ENCODE data around the gene LURAP1L.
"Not testable (repeated sequence)": the region's sequence is repeated elsewhere in the genome, so short reads cannot be mapped to it uniquely, and the experiment has no call there.

LURAP1L gene

DNA sequence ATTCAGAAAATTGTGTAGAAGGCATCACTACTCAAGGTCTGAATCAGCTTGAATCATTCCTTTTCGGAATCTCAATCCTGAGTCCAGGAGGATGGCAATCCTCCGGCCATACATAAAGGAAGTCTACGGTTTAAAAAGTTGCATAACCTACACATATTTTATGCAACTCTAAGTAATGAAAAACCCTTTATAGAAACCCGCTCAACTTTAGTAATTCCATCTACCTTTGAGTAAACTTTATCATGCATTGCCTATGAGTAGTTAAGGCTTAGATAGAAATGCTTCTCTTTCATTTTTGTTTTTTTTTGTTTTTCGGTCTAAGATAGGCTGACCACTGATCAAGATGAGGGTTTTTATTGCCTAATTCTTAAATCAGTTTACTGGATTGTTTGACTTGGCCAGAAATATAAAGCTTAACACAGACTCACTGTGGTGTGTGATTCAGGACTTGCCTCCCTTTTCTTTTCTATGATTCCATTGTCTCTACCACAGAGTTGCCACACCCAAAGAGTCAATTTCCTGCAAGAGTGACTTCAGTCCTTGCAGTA lies 85.0 kb downstream of the LURAP1L start:
- Histone ChIP-seq H3K9ac (ENCODE audit: low read length in 2 of 2) (no peak overlapping the region), H3K27ac (ENCODE audit: low read length) (no peak overlapping the region), H3K9me3 (ENCODE audit: control insufficient read depth in 2 of 2, low read length in 2 of 2) (no peaks in the 10 kb centered on the region), H3K27me3 (ENCODE audit: control insufficient read depth in 1 of 2, insufficient read depth in 2 of 2, low read length in 2 of 2) (no peaks in the 10 kb centered on the region), H3K4me3 (ENCODE audit: low read length in 2 of 2) (no peak overlapping the region), H3K36me3 (ENCODE audit: control insufficient read depth in 2 of 2, insufficient read depth in 2 of 2, low read length in 2 of 2) (no peaks in the 10 kb centered on the region), H3K4me1 (ENCODE audit: control insufficient read depth, insufficient read depth, low read length) (no peaks in the 10 kb centered on the region)

DNA sequence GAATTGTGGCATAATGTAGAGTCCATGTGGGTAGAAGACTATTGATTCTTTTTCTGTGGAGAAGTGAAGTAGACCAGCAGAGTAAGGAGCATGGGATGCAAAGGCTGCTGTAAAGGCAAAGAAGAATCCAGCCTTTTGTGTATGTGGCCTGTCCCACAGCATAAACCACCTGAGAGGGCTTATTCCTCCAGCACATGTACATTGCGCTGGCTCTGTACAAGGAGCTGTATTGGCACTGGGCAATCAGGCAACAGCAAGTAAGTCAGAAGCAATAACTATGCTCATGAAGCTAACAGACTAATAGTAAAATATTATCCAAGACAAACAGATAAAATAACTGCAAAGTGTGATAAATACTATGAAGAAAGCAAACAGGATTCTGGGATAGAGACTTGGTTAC lies 86.2 kb downstream of the LURAP1L start:
- Histone ChIP-seq H3K9ac (ENCODE audit: low read length in 2 of 2) (no peak overlapping the region), H3K27ac (ENCODE audit: low read length) (no peak overlapping the region), H3K4me3 (ENCODE audit: low read length in 2 of 2) (no peak overlapping the region), H3K36me3 (ENCODE audit: control insufficient read depth in 2 of 2, insufficient read depth in 2 of 2, low read length in 2 of 2) (no peaks in the 10 kb centered on the region), H3K4me1 (ENCODE audit: control insufficient read depth, insufficient read depth, low read length) (no peaks in the 10 kb centered on the region), H3K9me3 (ENCODE audit: control insufficient read depth in 2 of 2, low read length in 2 of 2) (no peaks in the 10 kb centered on the region), H3K27me3 (ENCODE audit: control insufficient read depth in 1 of 2, insufficient read depth in 2 of 2, low read length in 2 of 2) (no peaks in the 10 kb centered on the region)

DNA sequence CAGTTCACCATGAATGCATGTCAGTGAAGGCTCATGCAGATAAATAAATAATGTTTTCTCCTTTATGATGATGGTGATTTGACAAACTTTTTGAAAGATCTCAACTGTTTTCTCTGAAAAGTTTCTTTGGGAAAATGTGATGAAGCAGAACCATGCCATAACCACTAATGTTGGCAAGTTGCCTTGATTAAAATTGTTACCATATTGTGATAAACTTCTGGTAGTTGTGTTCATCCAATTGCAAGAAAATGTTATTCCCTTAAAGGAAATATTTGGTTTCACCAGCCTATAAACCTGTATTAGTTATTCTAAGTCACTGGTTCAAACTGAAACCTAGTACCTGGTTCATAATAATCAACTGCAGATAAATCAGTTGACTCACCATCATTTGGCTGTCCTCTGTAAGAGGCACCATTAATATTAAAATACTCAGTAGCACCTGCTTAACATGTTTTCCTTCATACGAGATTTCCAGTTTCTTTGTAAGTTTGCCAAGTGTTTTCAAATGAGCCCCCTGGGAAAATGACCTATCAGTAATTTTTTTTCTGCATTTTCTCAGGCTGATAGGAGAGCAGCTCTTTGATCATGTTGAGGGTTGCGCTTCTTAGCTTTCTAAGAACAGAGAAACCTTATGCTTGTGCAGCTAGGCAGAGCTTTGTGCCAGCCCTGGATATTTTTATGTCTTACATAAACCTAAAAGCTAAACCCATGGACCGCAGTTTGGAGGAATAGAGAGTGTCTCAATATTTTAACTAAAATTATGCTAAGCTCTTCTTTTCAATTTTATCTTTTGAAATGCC lies 88.0 kb downstream of the LURAP1L start:
- Histone ChIP-seq H3K36me3 (ENCODE audit: control insufficient read depth in 2 of 2, insufficient read depth in 2 of 2, low read length in 2 of 2) (no peaks in the 10 kb centered on the region), H3K4me1 (ENCODE audit: control insufficient read depth, insufficient read depth, low read length) (no peaks in the 10 kb centered on the region), H3K9me3 (ENCODE audit: control insufficient read depth in 2 of 2, low read length in 2 of 2) (no peaks in the 10 kb centered on the region), H3K27ac (ENCODE audit: low read length) (no peak overlapping the region), H3K9ac (ENCODE audit: low read length in 2 of 2) (no peak overlapping the region), H3K4me3 (ENCODE audit: low read length in 2 of 2) (no peak overlapping the region), H3K27me3 (ENCODE audit: control insufficient read depth in 1 of 2, insufficient read depth in 2 of 2, low read length in 2 of 2) (no peaks in the 10 kb centered on the region)

DNA sequence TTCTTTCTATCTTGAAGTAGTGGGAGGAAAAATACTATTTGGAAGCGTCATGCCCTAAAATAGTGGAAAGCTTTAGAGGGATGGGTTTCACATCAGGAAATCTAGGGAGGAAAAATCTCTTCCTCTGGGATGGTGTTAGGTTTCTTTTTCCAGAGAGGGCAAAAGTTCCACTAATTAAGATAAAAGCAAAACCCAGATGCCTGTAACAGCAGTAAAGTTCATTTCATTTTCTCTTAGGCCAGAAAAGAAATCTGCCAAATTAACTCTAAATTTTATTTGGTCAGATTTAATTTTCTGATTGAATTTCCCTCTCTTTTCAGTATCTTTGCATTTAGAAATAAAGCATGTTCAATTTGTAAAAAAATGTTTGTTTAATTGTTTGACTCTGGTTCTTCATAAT lies 88.8 kb downstream of the LURAP1L start:
- H3K4me3 ChIP-seq (ENCODE audit: low read length in 2 of 2), result no peak overlapping the region
- H3K9ac ChIP-seq (ENCODE audit: low read length in 2 of 2), result no peak overlapping the region
- H3K27ac ChIP-seq (ENCODE audit: low read length), result no peak overlapping the region
- H3K27me3 ChIP-seq (ENCODE audit: control insufficient read depth in 1 of 2, insufficient read depth in 2 of 2, low read length in 2 of 2), result no peaks in the 10 kb centered on the region
- no peaks in the 10 kb centered on the region for H3K36me3 ChIP-seq (ENCODE audit: control insufficient read depth in 2 of 2, insufficient read depth in 2 of 2, low read length in 2 of 2)
- no peaks in the 10 kb centered on the region for H3K9me3 ChIP-seq (ENCODE audit: control insufficient read depth in 2 of 2, low read length in 2 of 2)
- H3K4me1 ChIP-seq (ENCODE audit: control insufficient read depth, insufficient read depth, low read length), result no peaks in the 10 kb centered on the region

DNA sequence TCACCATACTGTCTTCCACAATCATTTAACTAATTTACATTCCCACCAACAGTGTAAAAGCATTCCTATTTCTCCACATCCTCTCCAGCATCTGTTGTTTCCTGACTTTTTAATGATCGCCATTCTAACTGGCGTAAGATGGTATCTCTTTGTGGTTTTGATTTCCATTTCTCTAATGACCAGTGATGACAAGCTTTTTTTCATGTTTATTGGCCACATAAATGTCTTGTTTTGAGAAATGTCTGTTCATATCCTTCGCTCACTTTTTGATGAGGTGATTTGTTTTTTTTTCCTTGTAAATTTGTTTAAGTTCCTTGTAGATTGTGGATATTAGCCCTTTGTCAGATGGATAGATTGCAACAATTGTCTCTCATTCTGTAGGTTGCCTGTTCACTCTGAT lies 90.6 kb downstream of the LURAP1L start:
- H3K9ac ChIP-seq (ENCODE audit: low read length in 2 of 2); H3K36me3 ChIP-seq (ENCODE audit: control insufficient read depth in 2 of 2, insufficient read depth in 2 of 2, low read length in 2 of 2); H3K27me3 ChIP-seq (ENCODE audit: control insufficient read depth in 1 of 2, insufficient read depth in 2 of 2, low read length in 2 of 2); H3K9me3 ChIP-seq (ENCODE audit: control insufficient read depth in 2 of 2, low read length in 2 of 2); H3K27ac ChIP-seq (ENCODE audit: low read length); H3K4me1 ChIP-seq (ENCODE audit: control insufficient read depth, insufficient read depth, low read length); H3K4me3 ChIP-seq (ENCODE audit: low read length in 2 of 2): not testable (repeated sequence)

Data from stomach smooth muscle (tissue), 2 donors.